SU-DHL-6 (cell line): ENCODE data around the gene FGF8.

ENCODE experiments used
- EZH2phosphoT487 ChIP-seq: fragments of 200-600 bp; sonication (generic), shearing (Covaris generic); conservative IDR thresholded peaks from 2 replicates; pipeline ENCODE4 v1.6.1; 2018; ENCODE audit warnings: mild to moderate bottlenecking, antibody characterized with exemption, low read length, moderate library complexity, mixed read lengths
- TF ChIP-seq, protein P1 (sequence below): fragments of 200-600 bp; sonication (generic); IDR thresholded peaks from one replicate; pipeline ENCODE4 v1.5.1; 2017; ENCODE audit warnings: antibody characterized with exemption, mild to moderate bottlenecking, low read length, moderate library complexity; ENCODE audit not compliant: insufficient read depth, poor library complexity, severe bottlenecking

DNA sequence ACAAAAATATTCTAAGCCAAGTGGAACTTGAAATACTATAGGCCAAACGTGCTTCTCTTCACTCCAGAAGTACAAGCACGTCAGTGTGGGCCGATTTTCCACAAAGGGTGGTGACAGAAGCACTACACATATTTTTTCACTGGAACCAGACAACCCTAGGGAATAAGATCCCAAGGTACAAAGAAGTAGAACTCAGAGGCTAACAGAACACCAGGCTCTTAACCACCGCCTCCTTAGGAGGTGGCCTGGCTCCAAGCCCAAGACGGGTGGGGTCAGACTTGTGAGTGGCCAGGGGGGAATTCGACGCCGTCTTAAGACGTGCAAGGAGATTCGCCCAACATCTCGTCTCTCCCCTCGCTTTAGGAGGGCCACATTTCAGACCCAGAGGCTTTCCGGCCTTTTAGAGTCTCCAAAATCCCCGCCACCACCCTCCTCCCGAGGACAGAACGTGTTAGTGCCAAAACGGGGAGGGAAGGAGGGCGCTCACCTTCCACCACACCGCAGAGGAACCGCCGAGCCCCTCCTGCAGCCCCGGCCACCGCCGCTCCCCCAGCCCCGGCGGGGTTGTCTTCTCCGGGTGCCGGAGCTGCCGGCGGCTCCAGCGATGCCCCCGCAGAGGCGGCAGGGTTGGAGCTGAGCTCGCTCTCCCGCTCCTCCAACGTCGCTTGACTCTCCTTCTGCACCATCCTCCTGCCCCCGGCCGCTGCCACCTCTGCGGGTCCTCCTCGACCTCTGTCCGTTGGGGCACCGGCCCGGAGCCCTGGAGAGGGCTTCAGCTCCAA lies 41.6 kb upstream of the FGF8 start:
- TF ChIP-seq, protein P1, sequence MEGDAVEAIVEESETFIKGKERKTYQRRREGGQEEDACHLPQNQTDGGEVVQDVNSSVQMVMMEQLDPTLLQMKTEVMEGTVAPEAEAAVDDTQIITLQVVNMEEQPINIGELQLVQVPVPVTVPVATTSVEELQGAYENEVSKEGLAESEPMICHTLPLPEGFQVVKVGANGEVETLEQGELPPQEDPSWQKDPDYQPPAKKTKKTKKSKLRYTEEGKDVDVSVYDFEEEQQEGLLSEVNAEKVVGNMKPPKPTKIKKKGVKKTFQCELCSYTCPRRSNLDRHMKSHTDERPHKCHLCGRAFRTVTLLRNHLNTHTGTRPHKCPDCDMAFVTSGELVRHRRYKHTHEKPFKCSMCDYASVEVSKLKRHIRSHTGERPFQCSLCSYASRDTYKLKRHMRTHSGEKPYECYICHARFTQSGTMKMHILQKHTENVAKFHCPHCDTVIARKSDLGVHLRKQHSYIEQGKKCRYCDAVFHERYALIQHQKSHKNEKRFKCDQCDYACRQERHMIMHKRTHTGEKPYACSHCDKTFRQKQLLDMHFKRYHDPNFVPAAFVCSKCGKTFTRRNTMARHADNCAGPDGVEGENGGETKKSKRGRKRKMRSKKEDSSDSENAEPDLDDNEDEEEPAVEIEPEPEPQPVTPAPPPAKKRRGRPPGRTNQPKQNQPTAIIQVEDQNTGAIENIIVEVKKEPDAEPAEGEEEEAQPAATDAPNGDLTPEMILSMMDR: no peak
- TF ChIP-seq EZH2phosphoT487: no peak
